ENCODE data around the gene PAPSS2. TPM values are rescaled to one million over a fixed set of nuclear protein-coding genes. Genes with fewer than 3 reads are reported as not detected.
"Not testable (repeated sequence)": the region's sequence is repeated elsewhere in the genome, so short reads cannot be mapped to it uniquely, and the experiment has no call there.

Gene PAPSS2
- total RNA-seq, 1 donor: 81.8 TPM

DNA sequence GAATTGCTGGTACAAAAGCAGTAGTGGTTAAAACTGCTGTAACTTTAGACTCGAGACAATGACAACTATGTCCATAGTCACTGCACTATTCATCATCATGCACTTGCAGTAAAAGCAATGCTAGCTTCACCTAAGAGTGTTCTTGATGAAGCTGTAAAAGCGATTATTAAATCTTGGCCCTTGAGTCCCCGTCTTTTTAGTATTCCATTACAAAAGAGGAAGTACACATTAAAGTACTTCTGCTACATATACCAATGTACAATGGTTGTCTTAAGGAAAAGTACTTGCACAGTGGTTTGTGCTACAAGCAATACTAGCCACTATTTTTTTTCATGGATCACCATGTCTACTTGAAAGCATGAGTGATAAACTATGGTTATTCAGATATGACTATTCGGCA lies 80.0 kb downstream of the PAPSS2 start:
- H3K27me3 ChIP-seq (ENCODE audit: insufficient read depth, low read length): no peaks in the 10 kb centered on the region
- H3K36me3 ChIP-seq (ENCODE audit: insufficient read depth, low read length): peaks cover 44% of the 10 kb centered on the region
- no peaks in the 10 kb centered on the region for H3K79me2 ChIP-seq (ENCODE audit: insufficient read depth, low read length)
- TF ChIP-seq, protein P1, sequence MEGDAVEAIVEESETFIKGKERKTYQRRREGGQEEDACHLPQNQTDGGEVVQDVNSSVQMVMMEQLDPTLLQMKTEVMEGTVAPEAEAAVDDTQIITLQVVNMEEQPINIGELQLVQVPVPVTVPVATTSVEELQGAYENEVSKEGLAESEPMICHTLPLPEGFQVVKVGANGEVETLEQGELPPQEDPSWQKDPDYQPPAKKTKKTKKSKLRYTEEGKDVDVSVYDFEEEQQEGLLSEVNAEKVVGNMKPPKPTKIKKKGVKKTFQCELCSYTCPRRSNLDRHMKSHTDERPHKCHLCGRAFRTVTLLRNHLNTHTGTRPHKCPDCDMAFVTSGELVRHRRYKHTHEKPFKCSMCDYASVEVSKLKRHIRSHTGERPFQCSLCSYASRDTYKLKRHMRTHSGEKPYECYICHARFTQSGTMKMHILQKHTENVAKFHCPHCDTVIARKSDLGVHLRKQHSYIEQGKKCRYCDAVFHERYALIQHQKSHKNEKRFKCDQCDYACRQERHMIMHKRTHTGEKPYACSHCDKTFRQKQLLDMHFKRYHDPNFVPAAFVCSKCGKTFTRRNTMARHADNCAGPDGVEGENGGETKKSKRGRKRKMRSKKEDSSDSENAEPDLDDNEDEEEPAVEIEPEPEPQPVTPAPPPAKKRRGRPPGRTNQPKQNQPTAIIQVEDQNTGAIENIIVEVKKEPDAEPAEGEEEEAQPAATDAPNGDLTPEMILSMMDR (IDR thresholded peaks at IDR 0.05; ENCODE audit: extremely low read depth, low read depth, low read length): no peak
- no peak for DNase-seq (ENCODE audit: insufficient read length, low spot score, missing footprints)
- no peak overlapping the region for H3K4me3 ChIP-seq (ENCODE audit: insufficient read depth, low read length)
- H3K4me1 ChIP-seq (ENCODE audit: insufficient read depth, low read length): peaks cover 11% of the 10 kb centered on the region
- H3K27ac ChIP-seq (ENCODE audit: low read depth, low read length): peak overlapping the region; percentile 40
- H4K20me1 ChIP-seq (ENCODE audit: insufficient read depth, low read length): no peaks in the 10 kb centered on the region
- H3K9me3 ChIP-seq (ENCODE audit: low read depth, low read length): no peaks in the 10 kb centered on the region
- no peak overlapping the region for H3K4me2 ChIP-seq (ENCODE audit: insufficient read depth, low read length)
- no peak overlapping the region for H2AFZ ChIP-seq (ENCODE audit: low read length)

DNA sequence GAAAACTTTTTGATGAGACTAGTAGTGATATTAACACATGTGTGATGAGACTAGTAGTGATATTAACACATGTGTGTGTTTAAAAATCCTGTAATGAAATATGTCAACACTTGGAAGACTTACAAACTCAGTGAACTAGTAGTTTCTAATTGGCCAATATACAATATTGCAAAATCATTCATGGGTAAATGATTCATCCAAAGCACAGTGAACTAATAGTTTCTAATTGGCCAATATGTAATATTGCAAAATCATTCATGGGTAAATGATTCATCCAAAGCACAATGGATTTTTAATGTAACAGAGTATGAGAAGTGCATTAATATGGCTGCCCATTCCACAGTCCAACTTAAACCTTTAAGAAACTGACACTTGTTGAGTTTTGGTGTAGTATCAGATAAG lies 80.6 kb downstream of the PAPSS2 start:
- no peak overlapping the region for H3K4me3 ChIP-seq (ENCODE audit: insufficient read depth, low read length)
- peak overlapping the region; percentile 40 for H3K4me2 ChIP-seq (ENCODE audit: insufficient read depth, low read length)
- H3K27me3 ChIP-seq (ENCODE audit: insufficient read depth, low read length): no peaks in the 10 kb centered on the region
- H3K36me3 ChIP-seq (ENCODE audit: insufficient read depth, low read length): peaks cover 50% of the 10 kb centered on the region
- H3K27ac ChIP-seq (ENCODE audit: low read depth, low read length): peak overlapping the region; percentile 71
- TF ChIP-seq, protein P1 (IDR thresholded peaks at IDR 0.05; ENCODE audit: extremely low read depth, low read depth, low read length): no peak
- H2AFZ ChIP-seq (ENCODE audit: low read length): no peak overlapping the region
- no peaks in the 10 kb centered on the region for H4K20me1 ChIP-seq (ENCODE audit: insufficient read depth, low read length)
- peaks cover 11% of the 10 kb centered on the region for H3K4me1 ChIP-seq (ENCODE audit: insufficient read depth, low read length)
- no peaks in the 10 kb centered on the region for H3K79me2 ChIP-seq (ENCODE audit: insufficient read depth, low read length)
- no peaks in the 10 kb centered on the region for H3K9me3 ChIP-seq (ENCODE audit: low read depth, low read length)
- peak; percentile 71 for DNase-seq (ENCODE audit: insufficient read length, low spot score, missing footprints)

DNA sequence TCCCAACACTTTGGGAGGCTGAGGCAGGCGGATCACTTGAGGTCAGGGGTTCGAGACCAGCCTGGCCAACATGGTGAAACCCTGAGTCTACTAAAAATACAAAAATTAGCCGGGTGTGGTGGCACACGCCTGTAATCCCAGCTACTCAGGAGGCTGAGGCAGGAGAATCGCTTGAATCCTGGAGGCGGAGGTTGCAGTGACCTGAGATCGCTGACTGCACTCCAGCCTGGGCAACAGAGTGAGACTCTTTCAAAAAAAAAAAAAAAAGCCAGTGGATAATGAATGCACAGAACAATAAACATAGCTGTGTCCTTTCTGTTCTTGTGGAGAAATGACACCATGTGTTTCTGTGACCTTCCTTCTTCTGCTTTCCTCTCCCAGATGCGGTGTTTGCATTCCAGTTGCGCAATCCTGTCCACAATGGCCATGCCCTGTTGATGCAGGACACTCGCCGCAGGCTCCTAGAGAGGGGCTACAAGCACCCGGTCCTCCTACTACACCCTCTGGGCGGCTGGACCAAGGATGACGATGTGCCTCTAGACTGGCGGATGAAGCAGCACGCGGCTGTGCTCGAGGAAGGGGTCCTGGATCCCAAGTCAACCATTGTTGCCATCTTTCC lies 83.4 kb downstream of the PAPSS2 start:
- H3K9me3 ChIP-seq (ENCODE audit: low read depth, low read length); H3K4me2 ChIP-seq (ENCODE audit: insufficient read depth, low read length): not testable (repeated sequence)
- peaks cover 49% of the 10 kb centered on the region for H3K36me3 ChIP-seq (ENCODE audit: insufficient read depth, low read length)

DNA sequence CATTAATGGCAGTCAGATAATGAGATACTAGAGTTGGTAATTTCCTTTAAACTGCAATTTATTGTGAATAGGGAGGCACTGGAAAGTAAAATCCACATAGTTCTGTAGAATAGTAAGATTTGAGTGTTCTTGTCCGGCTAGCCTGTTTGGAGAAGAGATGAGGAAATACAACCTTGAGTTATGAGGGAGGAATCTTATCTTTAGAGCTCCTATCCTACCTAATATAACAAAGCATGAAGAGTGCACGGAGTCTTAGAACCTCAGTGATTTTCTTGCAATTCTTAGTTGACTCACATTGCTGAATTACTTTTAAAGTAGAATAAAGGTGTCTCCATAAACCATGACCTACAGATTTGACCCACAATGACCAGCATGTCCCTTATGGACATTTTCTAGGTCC lies 84.9 kb downstream of the PAPSS2 start:
- H3K36me3 ChIP-seq (ENCODE audit: insufficient read depth, low read length): peaks cover 59% of the 10 kb centered on the region
- TF ChIP-seq, protein P1 (IDR thresholded peaks at IDR 0.05; ENCODE audit: extremely low read depth, low read depth, low read length): no peak

More for the DNA sequence above, 83.4 kb downstream of the PAPSS2 start:
- not testable (repeated sequence) for DNase-seq (ENCODE audit: insufficient read length, low spot score, missing footprints); H4K20me1 ChIP-seq (ENCODE audit: insufficient read depth, low read length); H2AFZ ChIP-seq (ENCODE audit: low read length); H3K27me3 ChIP-seq (ENCODE audit: insufficient read depth, low read length); H3K4me3 ChIP-seq (ENCODE audit: insufficient read depth, low read length); H3K27ac ChIP-seq (ENCODE audit: low read depth, low read length); H3K79me2 ChIP-seq (ENCODE audit: insufficient read depth, low read length)
- H3K4me1 ChIP-seq (ENCODE audit: insufficient read depth, low read length): peaks cover 11% of the 10 kb centered on the region

More for the DNA sequence above, 84.9 kb downstream of the PAPSS2 start:
- Histone ChIP-seq H3K4me2 (ENCODE audit: insufficient read depth, low read length) (no peak overlapping the region), H3K4me1 (ENCODE audit: insufficient read depth, low read length) (peaks cover 10% of the 10 kb centered on the region), H4K20me1 (ENCODE audit: insufficient read depth, low read length) (peaks cover 2% of the 10 kb centered on the region), H3K79me2 (ENCODE audit: insufficient read depth, low read length) (no peaks in the 10 kb centered on the region), H2AFZ (ENCODE audit: low read length) (no peak overlapping the region), H3K4me3 (ENCODE audit: insufficient read depth, low read length) (no peak overlapping the region), H3K27ac (ENCODE audit: low read depth, low read length) (no peak overlapping the region), H3K27me3 (ENCODE audit: insufficient read depth, low read length) (no peaks in the 10 kb centered on the region), H3K9me3 (ENCODE audit: low read depth, low read length) (no peaks in the 10 kb centered on the region)
- no peak for DNase-seq (ENCODE audit: insufficient read length, low spot score, missing footprints)
